HG03280 (cell line): ENCODE results near the gene TMEM63A.
"Not testable (repeated sequence)": the region's sequence is repeated elsewhere in the genome, so short reads cannot be mapped to it uniquely, and the experiment has no call there.

ENCODE experiments used
- ATAC-seq: cut with Tn5 transposase; IDR thresholded peaks from one replicate; pipeline ENCODE4 v1.9.1; 2021; ENCODE audit warnings: mild to moderate bottlenecking, moderate library complexity; ENCODE audit not compliant: unreplicated experiment

TMEM63A gene

DNA sequence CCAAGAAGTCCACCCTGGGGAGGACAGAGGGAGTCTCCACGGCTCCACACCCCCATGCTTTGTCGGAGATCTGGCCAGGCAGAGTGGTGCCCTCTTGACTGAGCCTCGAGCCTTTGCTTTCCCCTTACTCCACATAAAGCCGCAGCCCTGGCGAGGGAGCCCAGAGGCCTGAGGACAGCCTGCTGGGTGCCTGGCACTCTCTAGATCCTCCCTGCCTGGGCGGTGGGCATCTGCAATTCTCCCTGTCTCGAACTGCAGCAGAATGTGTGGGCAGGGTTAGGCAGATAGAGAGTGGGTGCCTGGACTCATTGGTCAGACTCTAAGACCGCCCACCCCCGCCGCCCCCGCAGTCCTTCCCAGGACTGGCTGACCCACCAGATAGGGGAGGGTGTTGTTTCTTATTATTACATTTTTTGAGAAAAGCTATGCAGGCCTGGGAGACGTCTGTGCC is 58.3 kb downstream of the TMEM63A start:
- ATAC-seq: no peak

DNA sequence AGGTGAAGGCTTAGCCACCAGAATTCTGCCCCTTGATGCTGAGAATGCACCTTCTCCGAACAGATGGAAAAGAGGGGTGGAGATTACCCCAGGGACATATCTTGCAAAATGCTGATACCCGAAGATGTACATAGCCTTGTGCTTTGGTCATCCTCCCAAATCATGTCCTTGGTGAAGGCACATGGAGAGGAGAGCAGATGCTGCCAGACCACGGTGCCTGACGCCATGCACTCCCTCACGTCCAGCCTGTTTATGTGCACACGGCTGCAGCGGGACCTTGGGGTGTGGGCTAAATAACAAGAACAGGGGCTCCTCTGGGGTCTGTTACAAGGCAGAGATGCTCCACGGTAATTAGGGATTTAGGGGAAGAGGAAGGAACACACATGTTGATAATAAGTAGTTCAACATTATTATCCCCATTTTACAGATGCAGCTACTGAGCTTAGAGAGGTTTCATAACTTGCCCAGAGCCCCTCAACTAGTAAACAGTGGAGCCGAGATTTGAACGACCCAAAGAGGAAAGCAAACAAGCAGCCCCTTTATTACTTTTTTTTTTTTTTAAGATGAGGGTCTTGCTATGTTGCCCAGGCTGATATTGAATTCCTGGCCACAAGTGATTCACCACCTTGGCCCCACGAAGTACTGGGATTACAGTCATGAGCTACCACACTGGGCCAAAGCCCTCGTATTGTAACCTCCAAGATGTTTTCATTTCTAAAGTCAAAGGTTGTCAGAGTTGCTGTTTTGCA is 59.4 kb downstream of the TMEM63A start:
- ATAC-seq: no peak

GRCh38 chr1:225820522-225821120 is 61.6 kb downstream of the TMEM63A start:
- no peak for ATAC-seq

- no peak for ATAC-seq
Measured at GRCh38 chr1:225819346-225820192, 62.6 kb downstream of the TMEM63A start.

- ATAC-seq: no peak
Measured at GRCh38 chr1:225818229-225818628, 64.0 kb downstream of the TMEM63A start.

GRCh38 chr1:225817611-225818061 is 64.5 kb downstream of the TMEM63A start:
- ATAC-seq: no peak

- no peak for ATAC-seq
Measured at GRCh38 chr1:225816643-225817538, 65.3 kb downstream of the TMEM63A start.

GRCh38 chr1:225815526-225816178 is 66.5 kb downstream of the TMEM63A start:
- ATAC-seq: no peak

GRCh38 chr1:225815090-225815489 is 67.1 kb downstream of the TMEM63A start:
- ATAC-seq: not testable (repeated sequence)

DNA sequence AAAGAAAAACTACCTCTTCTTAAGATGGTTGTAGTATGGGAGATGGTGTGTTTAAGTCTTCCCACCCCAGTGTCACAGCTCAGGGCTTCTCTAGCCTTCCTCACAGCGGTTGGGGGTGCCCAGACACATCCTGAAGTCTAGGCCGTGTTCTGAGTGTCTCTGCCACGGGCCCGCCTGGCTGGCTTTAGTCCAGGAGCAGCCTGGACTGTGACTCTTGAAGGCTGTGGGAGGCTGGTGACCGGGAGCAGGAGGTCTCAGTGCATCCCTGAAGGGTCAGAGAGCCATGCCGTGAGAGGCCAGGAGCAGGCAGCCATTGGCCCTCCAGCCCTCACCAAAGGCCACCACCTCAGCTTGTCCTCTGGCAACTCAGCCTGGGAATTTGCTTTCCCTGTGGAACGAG is 67.8 kb downstream of the TMEM63A start:
- no peak for ATAC-seq

- no peak for ATAC-seq
Measured at GRCh38 chr1:225813214-225813964, 68.8 kb downstream of the TMEM63A start.

GRCh38 chr1:225812488-225813213 is 69.5 kb downstream of the TMEM63A start:
- ATAC-seq: no peak

DNA sequence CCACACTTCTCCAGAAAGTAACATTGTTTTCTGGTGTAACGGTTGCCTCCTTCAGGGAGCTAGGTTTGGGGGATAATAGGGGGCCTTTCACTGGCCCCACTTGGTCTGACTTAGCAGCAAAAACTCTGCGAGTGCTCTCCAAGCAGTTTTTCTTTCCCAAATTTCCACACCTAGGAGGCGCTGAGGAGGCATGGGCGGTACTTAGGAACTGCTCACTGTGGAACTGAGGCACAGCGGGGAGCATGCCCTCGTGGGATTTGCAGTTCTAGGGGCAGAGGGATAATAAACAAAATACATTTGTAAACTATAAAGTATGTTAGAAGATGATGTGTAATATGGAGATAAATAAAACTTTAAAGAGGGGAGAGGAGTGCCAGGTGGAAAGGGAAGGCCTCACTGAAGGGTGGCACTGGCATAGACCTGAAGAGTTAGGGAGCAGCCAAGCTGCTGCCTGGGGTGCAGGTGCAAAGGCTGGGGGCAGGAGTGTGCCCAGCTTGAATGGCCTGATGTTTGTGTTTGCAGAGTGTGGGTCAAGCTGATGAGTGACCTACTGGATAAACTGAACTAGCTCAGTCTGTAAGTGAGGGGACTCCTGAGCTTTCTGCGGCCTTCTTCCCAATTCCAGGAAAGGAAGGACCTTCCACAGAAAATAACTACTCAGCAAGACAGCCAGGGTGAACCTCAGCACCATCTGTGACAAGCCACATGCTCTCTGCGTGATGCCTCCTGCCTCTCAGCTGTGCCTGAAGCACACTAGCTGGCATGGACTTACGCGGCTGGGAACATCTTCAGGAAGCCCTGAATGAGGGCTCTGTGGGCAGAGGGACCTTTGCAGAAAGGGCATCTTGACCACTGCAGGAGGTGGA is 70.3 kb downstream of the TMEM63A start:
- no peak for ATAC-seq

- not testable (repeated sequence) for ATAC-seq
Measured at GRCh38 chr1:225810579-225811538, 71.3 kb downstream of the TMEM63A start.

GRCh38 chr1:225809842-225810578 is 72.2 kb downstream of the TMEM63A start, which contains the start of gene EPHX1:
Gene EPHX1, plus strand, starts transcription at chr1:225810124. Its CDS starts 18,606 bp downstream, at chr1:225828730.
- ATAC-seq: peak; percentile 91

DNA sequence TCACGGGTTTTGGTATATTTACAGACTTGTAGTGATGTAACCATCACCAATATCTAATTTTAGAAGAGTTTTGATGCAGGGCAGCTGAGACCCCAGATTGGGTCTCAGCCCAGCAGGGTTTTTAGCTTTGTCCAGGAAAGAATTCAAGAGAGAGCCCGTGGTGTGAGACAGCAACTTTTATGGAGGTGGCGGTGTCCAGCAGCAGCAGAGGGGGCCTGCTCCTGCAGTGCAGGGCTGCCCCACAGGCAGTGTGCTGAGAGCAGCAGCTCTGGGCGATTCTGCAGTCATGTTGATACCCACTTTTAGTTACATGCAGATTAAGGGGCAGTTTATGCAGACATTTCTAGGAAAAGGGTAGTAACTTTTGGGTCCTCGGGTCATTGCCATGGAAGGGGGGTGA is 74.0 kb downstream of the TMEM63A start:
- ATAC-seq: no peak
